Mucosa of gallbladder (tissue), 1 donor: ENCODE results near the gene PRR5L. TPM values are rescaled to one million over a fixed set of nuclear protein-coding genes. Genes with fewer than 3 reads are reported as not detected.

Experiments used
- DNase-seq: peaks from one replicate; pipeline ENCODE4 v3.0.0-alpha.2; 2020; ENCODE audit warnings: low spot score
- total RNA-seq: library from RNA; stranded (reverse); gene quantifications from one replicate; pipeline ENCODE4 v1.2.1, GENCODE V29; 2021
- donor health status: DM: no; HTN: no; CAD: no.

PRR5L gene
- total RNA-seq, 1 donor from 2014 or later: 32.7 TPM

DNA sequence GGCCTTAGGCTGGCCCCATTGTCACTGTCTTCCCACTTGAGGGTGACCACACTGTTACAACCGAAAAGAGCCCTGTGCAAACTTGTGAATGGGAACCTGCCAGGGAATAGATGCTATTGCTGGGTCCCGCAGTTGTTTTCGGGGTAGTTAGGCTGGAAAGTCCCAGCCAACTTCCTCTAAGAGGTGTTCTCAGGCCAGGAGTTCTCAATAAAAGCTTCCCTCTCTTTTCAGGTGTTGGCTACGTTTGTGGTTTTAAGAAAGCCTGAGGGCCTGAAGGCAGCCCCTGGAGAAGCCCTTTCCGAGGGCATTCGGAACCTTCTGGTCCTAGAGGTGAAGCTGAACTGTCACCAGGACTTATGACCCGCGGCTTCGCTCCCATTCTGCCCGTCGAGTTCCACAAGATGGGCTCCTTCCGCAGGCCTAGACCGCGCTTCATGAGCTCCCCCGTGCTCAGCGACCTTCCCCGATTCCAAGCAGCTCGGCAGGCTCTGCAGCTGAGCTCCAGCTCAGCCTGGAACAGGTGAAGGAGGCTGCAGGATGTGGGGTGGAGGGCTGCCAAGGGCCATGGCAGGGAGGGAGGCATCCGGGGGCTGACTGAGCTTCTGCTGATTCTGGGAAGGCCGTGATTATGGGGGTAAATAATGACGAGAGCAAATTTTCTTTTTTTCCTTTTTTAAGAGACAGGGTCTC, 104.8 kb downstream of the PRR5L start:
- no peak for DNase-seq

DNA sequence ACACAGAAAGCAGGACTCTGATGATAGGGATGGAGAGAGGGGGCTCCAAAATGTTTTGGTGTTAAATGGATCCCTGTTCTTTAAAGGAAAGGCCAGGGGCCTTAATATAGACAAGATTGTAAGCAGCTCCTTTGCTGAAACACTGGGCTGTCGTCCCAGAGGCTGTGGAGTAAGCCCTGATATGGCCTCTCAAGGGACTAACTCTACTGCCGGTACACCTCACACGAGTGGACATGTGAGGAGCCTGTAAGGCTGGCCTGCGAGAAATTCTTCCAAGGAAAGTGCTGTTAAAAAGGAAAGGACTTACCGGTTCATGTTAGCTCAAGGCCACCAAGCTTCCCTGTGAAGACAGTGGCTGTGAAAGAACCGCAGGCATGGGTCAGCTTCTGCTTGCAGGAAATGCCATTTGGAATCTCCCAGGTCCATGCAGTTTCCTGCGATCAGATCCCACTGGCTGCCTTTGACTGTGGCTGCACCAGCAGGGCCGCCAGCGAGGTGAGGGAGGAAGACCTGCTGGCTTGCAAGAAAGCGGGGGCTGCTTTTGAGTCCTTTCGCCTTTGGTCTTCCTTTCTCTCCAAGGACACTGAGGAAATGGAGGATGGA, 106.6 kb downstream of the PRR5L start:
- no peak for DNase-seq

DNA sequence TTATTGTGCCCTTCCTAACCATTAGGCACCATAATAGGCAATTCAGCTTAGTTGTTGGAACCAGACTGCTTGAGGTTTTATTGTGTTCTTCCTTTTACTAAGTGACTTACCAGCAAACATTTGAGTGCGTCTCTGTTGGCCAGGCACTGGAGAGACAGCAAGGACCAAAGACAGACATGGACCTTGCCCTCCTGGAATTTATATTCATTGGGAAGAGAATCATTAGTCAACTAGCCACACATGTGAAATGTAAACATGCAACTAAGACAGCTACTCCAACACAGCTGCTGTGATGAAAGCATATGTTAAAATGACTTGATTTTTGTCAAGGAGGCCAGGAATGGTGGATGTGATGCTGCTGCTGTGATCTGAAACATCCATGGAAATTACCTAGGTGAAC, 107.6 kb downstream of the PRR5L start:
- DNase-seq: peak; percentile 30

DNA sequence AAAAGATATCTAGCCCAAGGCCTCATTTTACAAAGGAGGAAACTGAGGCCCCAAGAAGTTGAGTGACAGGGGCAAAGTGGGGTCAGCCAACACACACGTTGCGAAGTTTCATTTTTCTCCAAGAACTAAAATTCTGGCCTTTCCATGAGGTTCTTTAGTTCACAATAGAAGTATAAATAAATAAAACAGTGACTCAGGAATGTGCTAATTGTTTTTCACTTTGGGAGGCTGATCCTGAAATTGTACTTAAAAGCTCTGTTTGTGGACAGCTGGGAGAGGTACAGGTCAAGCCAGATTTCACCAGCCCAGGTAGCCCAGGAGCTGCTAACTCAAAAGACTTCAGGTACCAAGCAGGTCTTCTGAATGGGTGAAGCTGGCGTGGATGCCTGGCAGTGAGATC, 108.7 kb downstream of the PRR5L start:
- DNase-seq: no peak

DNA sequence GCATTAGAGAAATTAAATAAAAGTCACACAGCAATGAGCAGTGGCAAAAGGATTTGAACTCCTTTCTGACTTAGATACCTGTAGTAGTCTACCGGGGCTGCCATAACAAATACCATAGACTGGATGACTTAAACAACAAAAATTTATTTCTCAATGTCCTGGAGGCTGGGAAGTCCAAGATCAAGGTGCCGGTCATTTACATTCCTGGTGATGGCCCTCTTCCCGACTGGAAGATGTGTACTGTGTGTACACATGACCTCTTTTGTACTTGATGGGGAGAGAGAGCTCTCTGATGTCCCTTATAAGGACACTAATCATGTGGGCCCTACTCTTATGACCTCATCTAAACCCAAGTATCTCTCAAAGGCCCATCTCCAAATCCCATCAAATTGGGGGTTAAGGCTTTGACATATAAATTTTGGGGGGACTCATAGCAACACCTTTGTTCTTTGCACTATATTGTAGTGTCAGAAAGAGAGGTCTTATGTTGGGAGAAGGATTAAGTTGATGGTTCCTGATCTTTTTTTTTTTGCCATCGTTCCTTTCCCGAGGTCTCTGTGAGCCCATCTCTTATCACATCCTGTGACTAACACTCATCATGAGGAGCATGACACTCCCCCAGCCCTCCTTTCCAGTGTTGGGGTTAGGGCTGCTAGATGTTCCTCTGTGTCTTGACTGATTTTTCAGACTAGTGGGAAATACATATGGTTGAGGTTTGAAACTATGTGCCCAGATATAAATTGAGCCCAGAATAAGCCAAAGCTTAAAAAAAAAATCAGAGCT, 109.7 kb downstream of the PRR5L start:
- no peak for DNase-seq

DNA sequence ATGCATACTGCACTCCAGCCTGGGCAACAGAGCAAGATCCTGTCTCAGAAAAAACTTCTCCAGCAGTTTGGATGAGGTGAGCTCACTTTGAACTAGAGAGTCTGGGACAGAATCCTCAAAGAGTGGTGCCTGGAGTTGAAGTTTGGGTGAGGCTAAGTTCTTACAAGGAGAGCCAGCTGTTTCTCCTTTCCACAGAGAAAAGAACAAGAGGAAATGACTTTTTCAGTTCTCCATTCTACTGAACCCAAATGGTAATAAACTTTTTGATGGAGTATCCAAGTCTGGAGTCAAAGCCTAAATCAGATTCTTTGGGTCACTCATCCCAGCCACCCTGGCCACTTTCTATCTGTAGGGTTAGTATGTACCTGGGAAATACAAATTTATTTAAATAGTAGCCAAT, 111.3 kb downstream of the PRR5L start:
- no peak for DNase-seq

DNA sequence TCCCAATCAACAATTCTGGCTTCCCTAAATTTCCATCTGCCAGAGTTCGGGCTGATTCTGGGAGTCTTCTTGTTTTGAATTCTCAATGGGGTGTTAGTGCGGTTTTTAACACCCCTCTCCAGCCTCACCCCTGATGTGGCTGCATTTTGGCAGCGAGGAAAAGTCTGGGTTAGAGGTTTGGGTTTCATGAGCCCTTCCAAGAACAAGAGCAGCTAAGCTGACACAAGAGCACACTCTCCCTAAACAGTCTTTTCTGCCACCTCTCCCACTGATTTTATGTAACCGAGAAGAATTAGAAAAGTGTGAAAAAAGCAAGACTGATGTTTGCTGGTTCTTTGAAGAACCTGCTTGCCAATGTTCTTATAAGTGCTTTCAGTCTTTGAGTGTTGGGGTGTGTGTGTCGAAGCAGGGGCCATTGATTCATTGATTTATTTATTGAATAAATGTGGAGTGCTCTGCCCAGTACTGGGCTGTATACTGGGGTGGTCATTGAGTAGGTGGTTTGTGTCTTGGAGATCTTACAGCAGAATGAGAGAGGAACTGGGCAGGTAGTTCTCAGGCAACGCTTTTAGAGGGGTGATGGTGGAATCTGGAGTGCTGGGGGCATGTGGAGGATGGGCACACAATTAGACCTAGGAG, 112.5 kb downstream of the PRR5L start:
- no peak for DNase-seq

DNA sequence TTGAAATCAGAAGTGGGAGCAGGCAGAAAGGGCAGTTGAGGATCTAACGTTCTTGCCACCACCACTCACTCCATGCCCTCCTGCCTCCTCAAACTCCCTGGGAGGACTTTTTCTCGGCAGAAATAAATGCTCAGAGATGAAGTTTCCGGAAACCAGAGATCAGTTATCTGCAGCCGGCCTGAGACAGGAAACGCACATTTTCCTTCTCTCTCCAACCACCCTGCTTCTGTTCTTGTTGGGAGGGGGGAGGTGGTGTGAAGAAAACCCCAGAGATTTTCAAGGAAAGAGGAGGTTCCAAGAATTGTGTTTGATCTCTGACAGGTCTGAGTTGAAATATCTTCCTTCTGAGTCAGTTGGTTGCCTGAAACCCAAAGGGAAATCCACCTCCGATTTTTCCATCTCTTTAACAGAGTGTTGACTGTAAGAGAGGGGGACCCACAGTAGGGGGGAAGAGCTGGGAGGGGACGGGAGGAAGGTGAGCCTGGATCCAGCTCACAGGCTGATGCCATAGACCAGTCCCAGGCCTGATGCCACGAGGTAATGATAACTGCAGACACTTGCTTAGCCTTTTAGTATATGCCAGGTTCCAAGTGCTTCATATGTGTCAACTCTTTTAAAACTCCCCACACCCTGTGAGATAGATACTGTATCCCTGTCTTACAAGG, 113.2 kb downstream of the PRR5L start:
- DNase-seq: no peak

DNA sequence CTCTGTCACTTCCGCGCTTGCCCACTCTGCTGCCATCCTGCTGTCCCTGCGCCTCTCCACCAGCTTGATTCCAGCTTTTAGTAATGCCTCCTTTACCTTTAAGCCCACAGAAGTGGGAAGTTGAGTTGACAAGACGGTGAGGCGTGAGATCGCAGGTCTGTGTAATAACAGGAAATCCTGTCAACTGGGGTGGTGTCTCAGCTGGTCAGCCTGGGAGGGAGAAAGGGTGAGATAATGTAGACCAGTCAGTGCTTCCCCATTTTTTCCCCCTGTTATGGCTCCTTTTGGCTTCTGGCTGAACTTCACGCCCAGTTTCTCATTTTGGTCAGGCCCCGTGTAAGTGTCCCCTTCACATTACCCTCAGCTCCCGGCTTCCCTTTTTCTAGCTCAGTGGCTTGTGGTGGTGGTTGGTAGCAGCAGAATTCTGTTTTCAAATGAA, 115.1 kb downstream of the PRR5L start:
- DNase-seq: peak; percentile 28

DNA sequence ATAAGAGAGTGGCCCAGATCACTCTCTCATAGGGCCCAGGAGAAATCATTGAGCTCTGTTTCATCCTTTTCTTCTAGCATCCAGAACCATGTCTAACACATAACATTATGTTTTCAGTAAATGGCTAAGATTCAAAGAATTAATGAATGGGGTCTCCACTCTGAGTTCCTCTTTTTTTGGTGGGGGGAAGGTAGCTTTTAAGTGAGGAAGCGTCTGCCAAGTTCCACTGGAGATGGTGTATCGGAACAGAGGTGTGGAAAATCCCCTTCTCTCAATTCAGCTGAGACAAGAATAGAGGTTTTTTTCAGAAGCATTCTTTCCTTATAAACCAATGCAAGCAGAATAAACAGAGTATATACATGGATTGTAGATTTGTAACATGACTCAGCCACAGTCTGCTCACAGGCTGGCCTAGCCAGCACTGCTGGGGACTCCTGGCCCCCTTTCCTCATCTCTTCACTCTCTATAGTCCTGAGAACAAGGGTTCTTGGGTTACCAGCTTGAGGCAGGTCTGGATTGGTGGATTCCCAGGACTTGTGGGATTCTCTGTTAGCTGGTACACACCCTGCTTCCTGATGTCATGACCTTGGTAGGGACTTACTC, 116.8 kb downstream of the PRR5L start:
- DNase-seq: no peak

DNA sequence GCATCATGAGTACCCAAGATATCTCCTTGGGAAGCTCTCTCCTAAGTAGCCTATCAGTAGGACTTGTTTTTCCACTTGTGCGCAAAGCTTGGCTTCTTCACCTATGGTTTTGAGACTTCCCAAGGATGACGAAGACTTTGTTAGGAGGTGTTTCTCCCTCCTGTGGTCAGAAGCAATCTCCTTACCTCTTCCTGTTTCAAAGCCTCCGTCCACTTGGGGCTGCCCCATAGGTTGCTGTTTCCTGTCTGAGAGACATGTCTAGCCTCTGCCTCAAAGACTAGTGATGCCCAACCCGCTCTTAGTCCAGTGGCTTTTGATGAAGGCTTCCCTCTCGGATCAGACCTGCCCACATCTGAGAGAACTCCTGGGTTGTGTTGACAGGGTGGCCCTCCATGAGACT, 121.1 kb downstream of the PRR5L start:
- DNase-seq: no peak

DNA sequence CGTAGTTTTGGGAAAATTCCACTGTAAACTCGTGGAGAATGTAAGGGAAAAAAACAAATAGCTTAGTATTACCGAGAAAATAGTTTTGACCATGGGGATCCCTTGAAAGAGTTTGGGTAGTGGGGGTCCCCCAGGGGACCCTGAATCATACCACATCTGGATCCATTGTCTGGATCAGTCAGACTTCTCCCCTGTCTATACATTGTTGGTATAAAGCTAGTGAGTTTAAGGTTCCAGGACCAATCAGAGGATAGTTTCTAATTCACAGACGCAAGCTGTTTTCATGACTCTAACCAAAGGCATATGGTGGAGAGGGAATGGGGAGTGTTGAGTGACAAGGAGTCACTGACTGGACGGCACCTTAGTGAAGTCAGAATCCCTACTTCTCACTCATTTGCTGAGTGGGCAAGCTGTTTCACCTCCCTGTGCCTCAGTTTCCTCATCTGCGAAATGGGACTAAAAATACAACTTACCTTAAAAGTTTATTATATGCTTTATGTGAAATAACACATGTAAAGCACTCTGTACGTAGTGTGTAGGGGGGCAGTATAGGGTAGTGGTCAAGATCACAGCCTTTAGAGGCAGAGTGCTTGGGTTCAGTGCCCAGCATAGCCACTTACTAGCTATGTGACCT, 123.8 kb downstream of the PRR5L start:
- no peak for DNase-seq

DNA sequence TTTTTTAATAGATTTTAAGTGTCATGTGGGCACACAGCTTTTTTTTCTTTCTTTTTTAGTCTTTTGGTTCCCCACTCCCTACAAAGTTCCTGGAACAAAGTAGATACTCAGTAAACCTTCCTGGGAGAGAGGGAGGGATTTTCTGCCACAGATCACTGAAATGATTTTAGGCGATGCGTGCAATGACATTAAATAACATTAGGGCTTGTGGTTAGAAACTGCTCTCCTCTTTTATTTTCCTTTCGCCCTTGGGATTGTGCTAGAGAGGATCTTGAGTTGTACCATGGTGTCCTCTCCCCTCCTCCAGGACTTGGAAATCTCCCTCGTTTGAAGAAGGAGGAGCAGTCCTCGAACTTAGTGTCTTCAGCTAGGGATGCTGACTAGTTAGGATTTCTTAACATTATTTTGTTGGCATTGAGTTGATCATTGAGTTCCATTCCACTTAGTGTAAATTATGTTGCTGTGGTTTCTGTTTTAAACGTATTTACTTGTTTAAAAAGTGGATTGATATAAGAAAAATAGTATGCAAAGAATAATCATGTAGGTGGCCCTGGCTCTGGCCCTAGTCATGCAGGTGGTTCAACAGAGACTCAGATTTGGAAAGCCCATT, 125.6 kb downstream of the PRR5L start:
- DNase-seq: no peak

DNA sequence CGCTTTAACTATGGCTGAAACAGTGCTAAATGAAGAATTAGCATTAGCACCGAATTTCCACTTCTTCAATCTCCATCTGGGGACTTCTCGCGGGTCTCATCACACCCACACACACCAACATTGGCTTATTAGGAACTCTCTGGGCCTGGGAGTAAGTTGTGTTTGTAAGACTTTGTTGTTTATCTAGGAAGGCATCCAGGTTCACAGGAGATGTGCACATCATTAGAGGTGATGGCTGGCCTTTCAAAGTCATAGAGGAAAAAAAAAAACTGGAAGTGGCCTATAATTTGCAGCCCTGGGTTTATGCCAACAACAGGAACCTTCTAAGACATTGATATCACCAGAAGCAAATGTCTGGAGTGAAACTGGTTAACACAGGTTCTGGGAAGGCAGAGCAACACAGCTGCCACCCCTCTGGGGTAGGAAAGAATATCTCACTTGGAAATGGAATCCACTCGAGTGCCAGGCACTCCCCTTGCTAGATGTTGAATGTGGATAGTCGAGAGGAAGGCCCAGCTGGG, 129.5 kb downstream of the PRR5L start:
- DNase-seq: no peak

DNA sequence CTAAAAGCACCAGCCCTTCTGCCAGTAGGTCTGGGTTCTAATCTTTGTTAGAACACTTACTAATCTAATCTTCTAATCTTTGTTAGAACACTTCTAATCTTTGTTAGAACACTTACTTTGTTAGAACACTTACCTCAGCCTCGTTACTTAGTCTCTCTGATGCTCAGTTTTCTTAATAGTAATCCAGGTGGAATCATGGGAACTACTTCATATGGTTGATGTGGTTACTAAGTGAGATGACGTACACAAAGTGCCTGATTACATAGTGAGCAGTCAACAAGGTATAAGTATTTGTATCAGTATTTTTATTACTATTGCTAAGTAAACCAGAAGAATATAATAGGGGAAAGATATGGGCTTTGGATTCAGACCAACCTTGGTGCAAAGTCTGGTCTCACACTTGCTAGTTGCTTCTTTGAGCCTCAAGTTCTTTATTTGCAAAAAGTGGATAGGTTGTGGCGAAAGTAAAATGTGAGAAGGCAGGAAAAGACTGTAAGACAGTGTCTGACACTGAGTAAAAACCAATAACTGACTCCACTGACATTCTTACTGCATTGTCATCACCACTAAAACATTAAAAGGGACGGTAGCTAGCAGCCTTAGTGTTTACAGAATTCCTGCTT, 130.2 kb downstream of the PRR5L start:
- no peak for DNase-seq

DNA sequence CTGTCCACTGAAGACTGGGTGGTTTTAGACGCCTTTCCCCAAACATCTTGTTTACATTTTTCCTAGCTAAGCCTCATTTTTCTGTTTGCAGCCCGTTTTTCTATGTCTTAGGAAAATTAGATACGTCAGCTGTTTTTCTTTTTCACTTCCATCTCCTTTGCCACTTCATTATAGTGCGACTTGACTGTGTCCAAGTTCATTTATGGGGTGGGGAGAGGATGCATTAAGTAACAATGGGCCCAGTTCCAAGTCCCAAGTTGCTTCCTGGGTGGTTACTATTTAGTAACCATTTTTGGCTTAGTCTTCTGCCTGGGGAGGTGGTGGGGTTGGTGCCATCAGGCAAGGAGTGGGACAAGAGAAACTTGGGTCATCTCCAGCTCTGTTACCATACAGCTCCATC, 131.0 kb downstream of the PRR5L start:
- no peak for DNase-seq

DNA sequence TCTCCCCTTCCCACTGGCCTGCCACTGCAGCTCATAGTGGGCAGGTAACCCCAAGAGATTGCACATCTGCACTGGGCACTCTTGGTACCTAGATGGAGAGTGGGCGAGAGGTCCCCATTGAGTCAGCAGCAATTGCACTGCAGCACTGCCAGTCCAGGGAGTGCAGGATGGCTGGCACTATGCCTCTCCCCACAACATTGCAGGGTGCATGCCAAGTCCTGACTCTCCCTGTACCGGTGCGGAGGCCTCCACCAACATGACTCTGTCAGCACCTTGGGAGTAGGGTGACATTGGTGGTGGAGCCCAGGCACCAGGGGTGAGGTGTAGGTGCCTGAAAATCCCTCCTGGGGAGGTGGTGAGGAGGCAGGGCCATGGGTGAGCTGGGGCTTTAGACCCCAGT, 131.8 kb downstream of the PRR5L start:
- no peak for DNase-seq

DNA sequence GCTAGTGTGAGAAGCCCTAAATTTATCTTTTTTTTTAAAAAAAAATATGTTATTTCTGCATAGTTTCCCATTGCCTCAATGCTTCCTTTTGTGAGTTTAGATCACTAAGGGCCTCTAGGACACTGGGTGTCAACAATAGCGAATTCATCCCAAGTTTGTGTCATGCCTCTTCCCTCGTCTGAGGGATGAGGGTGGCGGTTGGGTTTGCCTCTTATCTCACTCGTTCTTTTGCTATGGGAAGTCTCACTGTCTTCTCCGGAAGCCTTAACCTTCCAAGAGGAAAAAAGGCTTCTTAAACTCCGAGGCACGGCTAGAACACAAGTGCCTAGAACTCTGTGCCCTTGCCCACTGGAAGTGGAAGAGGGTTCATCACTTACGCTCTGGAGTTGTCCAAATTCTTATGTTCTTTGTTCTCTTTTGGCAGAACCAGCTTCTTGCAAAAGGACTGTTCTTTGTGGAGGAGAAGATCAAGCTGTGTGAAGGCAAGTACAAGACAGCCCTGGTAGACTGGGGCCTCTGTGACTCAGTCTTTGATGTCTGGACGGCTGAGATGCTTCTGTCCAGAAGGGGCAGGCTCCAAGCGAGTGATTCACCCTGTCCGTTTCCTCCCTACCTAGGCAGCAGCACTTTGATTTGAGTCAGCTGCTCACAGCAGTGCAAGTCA, 135.5 kb downstream of the PRR5L start:
- DNase-seq: peak; percentile 75

DNA sequence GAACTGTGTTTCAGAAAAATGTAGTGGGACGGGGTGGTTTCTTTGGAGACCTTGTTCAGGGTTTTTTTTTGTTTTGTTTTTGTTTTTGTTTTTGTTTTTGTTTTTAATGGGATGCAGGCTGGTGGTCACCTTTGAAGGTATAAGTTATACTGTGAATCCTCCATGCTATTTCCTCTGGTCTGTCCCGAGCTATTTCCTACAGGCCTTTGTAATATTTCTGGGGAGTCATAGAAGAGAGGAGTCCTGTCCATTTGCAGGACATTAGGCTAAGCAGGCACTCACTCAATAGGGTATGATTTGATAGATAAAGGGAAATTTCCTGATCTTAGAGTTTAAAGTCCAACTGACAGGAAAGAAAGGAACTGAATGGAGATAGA, 136.0 kb downstream of the PRR5L start:
- no peak for DNase-seq
